Measurements from ENCODE around the gene SCN7A.

- TF ChIP-seq CTCF (IDR thresholded peaks at IDR 0.05) (no peak), POLR2A (IDR thresholded peaks at IDR 0.05) (no peak)
Observed at GRCh38 chr2:166458674-166459073, 35.4 kb downstream of the SCN7A start.

Data from esophagus squamous epithelium (tissue), 4 donors.